GM21723 (cell line): Measurements from ENCODE around the gene MORC2.

Experiments used
- ATAC-seq: cut with Tn5 transposase; IDR thresholded peaks from one replicate; pipeline ENCODE4 v1.9.1; 2021; ENCODE audit warnings: mild to moderate bottlenecking, moderate library complexity; ENCODE audit not compliant: unreplicated experiment

MORC2 gene

DNA sequence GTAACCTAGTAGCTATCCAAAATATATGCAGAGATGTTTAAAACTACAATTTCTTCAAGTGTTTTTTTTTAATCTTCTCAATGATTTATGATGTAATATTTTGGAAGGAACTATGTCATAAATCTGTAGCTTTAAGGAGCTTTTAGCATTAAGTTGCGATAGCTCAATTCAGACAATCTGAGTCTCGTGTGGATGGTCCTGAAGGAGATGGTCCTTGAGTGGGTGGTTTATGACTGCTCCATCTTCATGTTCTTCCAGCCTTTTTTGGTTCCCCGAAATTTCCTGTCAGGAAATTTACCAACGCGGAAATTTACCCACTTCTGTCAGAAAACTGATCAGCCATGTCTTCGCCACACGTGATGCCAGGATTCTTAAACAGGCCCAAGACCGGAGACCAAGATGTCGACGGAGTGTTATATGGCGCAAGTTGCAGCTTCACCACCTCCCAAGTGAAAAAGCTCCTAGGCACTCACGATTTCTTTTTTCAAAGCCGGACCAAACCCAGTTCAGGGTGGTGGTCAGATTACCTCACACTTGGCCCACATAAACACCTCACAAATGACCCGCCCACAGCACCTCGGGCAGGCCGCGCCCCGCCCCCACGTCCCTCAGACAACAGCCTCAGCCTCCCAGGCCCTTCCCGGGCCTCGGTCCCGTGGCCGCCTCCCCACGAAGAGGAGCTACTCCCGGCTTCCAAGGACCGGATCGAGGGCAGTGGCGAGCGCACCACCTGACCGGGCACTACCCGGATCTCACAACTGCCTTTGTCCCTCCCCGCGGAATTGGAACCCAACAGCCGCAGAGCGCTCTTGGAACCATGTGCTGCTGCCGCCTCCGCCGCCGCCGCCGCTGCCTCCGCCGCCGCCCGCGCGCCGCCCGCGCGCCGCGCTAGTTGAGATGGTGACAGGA lies at the start of gene MORC2:
Gene MORC2, minus strand, starts transcription at position 760 of the 909 bp plus-strand sequence. CDS start 885 bp downstream, outside the sequence.
- peak; percentile 22 for ATAC-seq

DNA sequence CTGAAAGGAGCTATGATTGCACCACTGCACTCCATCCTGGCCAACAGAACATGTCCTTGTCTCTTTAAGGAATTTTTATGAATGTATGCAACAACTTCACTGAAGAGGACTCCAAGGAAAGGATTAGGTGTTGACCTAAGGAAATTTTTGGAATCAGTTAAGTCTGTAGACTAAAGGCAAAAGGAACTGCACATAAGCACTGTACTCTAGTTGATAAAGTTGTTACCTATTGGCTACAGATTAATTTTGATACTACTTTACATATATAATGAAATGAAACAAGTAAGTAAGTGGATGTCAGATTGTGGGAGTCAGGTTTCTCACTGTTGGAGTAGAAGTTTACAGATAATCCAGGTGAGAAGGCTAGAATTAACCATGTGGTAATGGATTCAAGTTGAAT lies 37.0 kb upstream of the MORC2 start:
- no peak for ATAC-seq

DNA sequence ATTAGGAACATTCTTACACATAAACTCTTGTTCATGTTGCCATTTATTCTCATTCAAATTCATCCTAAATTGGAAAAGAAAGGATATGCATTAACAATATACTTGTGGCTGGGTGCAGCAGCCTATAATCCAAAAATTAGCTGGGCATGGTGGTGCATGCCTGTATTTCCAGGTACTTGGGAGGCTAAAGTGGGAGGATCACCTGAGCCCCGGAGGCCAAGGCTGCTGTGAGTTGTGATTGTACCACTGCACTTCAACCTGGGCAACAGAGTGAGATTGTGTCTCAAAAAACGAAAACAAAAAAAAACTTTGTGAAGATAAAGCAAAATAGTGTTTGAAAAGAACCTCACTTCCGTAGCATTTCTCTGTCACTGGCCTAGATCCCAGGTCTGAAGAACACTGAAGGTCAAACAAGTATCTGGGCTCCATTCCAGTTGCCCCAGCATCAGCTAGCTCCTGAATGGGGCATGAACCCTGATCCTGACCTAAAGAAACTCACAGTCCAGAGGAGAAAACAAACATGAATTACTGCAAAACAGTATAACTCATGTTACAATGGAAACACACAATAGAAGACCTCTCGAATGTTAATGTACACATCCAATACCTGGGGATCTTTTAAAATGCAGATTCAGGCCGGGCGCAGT lies 32.7 kb upstream of the MORC2 start:
- no peak for ATAC-seq

DNA sequence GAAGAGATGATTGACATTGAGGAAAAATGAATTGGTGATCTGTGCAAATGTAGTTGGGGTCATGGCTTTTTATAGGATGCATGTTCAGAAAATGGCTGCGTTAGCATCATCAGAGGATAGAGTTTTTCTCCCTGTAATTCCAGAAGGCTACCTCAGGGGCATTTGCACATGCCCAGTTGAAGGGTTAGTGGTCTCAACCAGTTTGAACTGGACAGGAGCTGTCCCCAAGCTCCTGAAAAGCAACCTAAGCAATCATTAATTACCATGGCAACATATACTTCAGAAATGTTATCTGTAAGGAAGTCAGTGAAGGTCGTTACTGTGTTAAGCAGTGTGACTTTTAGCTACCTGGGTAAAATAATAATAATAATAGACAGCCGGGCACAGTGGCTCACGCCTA lies 29.8 kb upstream of the MORC2 start:
- ATAC-seq = no peak

DNA sequence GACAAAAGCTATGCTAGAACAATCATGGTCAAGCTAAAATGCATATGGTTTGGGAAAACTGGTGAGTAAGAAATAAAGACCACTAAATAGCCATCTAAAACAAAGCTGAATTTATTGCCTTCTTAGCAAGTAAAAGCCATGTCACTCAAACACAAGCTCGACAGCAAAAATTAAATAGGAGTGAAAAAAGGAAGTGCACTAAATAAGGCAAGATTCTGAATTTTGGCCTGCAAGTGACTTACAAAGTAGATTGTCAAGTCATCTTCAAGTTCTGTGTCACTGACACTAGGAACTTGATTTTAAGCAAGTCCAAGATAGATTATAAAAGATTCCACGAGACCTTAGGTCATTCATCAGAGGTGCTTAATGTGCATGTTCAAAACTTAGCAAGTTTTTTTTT lies 27.9 kb upstream of the MORC2 start:
- ATAC-seq = no peak

DNA sequence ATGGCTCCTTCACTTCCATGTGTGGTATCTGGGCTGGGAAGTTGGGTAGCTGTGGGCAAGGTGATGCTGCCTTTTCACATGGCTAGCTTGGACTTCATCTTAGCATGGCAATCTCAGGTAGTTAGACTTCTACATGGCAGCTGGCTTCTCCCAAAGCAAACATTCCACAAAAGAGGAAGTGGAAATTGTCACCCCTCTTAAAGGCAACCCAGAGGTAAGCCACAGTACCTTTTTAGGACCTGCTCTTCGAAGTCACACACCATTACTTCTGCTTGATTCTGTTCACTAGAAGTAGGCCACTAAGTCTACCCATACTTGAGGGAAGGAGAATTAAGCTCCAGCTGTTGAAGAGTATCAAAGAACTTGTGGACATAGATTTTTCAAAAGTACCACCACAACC lies 26.4 kb upstream of the MORC2 start:
- no peak for ATAC-seq

DNA sequence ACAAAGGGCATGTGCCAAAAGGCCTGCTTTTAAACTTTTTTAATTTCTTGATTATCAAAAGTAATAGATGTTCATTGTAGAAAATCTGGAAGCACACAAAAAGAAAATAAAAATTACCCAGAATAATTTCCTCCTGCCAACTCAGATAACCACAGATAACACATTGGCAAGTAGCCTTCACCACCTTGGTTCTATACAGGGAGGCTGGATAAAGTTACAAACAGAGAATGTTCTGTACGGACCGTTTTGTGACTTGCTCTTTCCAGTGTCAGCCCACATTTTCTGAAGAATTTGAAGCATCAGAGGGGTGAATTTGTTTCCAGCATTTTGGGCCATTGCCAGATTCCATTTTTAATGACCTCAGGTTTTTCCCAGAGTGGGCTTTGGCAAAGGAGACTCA lies 24.0 kb upstream of the MORC2 start:
- ATAC-seq = no peak

DNA sequence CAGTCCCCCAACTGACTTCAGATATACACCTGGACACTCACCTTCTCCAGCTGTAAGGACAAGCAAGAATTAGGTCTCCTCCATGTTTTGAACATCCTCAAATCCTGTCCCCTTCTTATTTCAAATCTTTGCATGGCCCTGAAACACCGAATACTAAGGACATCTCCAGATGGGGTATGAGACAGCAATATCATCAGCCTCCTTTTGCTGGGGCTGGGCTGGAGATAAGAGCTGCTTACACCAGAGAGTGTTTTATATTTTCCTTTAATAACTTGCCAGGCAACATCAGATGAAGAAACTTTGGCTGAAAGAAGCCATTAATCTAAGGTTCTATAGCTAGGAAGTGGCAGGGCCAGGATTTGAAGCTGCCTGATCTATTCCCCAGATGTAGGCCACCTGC lies 22.1 kb upstream of the MORC2 start:
- no peak for ATAC-seq

DNA sequence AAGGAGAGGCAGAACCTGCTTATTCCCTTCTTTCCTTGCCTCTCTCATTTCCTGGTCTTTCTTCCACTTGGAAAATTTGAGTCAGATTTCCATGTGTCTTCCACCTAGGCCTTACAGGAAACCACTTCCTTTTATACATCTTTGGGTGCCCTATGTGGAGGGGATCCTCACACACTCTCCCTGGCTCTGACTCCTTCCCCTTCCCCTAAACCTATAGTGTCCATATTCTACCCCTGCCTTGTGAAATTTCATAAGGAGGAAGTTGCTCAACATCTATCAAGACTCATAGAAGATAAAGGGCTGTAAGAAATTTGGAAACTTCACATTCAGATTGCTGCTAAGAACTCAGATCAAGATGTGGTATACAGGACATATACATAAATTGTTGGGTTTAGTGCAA lies 20.9 kb upstream of the MORC2 start:
- no peak for ATAC-seq

DNA sequence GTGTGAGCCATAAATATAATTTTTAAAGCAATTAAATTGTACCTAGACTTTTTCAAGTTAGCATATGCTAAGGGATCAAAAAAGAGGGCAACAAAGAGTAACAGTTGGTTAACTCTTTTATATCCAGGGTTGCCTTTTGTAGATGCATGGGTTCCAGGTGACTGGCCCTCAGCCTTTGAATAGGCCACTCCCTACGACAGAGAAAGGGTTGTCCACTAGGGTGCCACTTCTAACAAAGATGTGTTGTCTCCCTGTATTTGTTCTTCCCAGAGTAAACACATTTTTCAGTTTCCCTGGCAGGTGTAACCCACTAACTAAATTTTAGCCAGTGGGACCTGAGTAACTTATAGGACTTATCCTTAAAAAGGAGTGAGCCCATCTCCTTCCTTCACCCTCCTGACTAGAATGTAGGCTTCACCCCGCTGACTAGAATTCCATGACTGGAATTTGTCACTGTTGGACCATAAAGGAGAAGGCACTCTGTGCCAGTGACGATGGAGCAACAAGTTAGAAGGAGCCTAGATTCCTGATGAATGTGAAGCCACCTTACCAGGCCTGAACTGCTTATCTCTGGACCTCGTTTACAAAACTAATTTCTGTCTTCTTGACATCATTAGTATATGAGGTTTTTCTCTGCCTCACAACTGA lies 17.1 kb upstream of the MORC2 start:
- no peak for ATAC-seq

DNA sequence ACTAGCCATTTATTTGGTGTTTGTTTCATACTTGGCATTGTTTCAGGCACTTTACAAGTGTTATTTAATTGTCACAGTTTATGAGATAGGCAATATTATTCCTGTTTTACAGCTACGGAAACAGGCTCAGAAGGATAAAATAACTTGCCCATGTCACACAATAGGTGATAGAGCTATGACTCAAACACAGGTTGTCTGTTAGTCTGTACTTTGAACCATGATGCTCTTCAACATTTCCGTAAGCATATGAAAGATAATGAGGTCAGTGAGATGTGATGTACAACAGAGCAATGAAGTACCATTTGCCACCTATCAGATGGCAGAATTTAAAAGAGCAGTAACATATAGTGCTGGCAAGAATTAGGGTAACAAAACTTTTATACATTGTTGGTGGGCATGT lies 15.7 kb upstream of the MORC2 start:
- no peak for ATAC-seq

DNA sequence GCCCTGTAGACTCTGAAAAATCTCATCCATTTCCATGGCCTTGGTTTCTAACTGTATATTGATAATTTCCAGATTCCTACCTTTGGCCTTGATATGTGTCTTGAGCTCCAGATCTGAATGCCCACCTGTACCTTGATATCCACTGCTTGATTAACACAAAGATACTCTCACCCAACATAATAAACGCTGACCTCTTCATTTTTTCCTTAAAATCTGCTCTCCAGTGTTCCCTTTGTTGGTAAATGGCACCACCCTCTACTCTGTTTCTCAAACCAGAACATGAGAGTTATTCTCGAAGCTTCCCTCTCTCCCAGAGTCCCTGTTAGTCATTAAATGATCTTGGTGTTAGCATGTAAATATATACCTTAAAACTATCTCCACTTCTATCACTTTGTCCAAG lies 13.9 kb upstream of the MORC2 start:
- ATAC-seq = no peak

DNA sequence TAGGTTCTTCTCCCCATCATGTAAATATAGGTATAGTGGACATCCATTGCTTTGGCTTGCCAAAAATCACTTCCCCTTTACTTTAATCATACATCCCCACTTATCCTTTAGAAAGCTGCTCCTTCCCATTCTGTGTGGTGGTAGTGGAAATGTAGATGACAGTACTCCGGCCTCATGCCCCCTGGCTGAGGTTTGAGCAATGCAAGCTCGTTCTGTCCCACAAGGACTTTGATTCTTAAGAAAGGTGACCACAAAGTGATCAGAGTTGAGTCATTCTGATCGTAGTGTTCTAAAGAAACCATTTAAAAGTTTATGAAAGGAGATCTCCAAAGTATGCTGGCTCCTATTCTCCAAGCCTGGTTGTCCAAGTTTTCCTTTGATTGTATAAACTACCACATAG lies 11.4 kb upstream of the MORC2 start:
- no peak for ATAC-seq

DNA sequence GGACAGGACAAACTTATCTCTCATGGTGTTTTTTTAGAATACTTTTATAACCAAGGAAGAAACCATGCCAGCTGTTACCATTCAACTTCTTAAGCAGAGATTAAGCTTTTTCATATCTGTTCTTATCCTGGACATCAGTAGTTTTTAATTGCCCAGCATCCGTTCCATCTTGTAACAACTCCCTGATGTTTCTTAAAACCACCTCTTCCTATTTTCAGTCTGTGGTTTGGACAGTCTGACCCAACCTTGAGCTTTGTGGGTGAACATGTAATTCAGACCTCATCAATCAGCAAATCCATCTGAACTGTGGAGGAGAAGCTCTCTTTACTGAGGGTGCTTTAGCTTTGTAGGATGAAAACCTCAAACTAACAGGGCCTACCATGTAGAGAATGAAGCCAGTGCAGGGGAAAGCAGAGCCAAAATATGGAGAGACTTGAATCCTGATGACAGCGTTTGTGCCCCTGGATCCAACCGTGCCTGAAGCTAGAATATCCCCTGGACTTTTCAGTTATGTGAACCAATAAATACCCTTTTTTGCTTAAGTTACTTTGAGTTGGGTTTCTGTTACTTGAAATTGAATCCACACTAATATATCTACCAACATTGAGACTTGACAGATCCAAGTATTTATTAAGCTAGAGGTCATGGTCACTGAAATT lies 9.9 kb upstream of the MORC2 start:
- no peak for ATAC-seq

DNA sequence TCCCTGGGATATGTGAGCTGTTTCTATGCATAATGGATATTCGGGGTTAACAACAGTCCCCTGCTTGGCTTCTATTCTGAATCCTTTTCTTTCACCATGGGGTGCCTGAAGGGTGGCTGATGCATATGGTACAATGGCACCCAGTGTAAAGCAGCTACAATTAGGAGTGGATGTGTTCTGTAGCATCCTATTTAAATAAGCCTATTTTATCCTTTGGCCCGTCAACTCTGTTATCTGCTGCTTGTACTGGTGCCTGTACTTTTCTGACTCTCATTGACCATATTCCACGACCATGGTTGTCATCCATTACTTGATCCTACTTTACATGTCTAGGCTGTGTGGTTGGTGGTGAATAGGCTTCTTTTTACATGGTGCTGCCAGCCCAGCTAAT lies 1.8 kb upstream of the MORC2 start:
- ATAC-seq = no peak

DNA sequence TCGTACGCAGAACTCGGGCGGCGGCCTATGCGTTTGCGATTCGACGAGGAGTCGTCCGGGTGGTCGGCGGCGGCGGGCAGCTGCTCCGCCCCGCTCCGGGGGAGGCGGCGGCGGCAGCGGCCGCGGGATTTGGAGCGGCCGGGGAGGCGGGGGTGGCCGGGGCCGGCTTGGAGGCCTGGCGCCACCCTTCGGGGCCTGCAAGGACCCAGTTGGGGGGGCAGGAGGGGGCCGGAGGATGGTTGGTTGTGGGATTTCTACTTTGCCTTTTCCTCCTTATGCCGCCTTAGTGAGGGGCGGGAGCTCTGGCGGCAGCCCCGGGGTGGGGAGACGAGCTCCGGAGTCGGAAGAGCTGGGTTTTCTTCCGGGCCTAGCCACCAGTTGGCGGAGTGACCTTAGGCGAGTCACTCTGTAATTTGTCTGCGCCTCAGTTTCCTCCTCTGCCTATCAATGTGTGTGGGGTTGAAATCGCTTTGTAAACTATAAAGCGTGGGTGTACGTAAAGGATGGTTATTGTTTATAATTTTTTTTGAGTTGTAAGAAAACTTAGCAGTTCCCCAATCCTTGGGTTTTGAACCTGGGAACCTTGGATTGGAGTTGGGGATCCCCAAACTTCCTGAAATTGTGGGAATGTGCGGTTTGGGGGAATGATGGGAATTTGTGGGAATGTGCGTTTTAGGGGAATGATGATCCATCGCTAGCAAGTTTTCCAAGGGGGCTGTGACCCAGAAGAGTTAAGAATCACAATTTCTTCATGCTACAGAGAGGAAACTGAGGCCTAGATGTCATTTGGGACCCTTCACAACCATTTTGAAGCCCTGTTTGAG lies 1.2 kb upstream of the MORC2 start:
- ATAC-seq = peak; percentile 30

DNA sequence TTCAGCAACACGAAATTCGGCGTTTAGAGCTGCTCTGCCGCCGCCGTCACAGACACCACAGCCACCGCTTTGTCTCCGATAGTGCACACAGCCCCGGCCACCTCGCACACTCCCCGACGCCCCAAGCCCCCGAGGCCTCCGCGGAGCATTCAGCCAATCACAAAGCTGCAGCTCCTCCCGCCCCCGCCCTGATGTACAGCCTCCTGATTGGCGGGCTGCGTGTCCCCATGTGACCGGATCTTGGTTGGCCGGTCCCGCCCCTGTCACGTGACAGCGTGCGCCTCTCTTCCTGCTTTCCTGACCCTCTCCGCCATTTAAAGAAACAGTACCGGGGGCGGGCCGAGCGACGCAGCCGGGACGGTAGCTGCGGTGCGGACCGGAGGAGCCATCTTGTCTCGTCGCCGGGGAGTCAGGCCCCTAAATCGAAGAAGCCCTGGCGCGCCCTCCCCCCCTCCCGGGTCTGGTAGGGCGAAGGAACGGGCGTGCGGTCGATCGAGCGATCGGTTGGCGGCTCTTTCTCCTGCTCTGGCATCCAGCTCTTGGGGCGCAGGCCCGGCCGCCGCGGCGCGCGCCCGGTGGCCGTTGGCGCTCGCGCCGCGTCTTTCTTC lies 454 bp upstream of the MORC2 start, which contains the start of gene TUG1:
Gene TUG1, plus strand, starts transcription at position 342 of the 608 bp plus-strand sequence.
- ATAC-seq = peak; percentile 90

DNA sequence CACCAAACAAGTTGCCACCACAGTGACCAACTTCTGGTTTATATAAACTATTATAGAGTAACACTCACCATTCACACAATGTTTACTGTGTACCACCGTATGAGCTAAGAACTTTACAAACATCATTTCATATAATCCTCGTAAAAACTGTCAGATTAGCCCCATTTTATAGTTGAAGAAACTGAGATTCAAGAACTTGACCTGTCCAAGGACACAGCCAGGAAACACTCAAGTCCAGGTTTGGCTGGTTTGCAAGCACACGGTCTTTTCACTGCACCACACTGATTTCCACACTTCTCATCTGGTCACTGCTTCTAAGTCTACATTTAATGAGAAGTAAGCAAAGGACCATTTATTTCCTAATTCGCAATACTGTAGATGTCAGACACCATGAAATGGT lies 3.7 kb downstream of the MORC2 start:
- no peak for ATAC-seq

DNA sequence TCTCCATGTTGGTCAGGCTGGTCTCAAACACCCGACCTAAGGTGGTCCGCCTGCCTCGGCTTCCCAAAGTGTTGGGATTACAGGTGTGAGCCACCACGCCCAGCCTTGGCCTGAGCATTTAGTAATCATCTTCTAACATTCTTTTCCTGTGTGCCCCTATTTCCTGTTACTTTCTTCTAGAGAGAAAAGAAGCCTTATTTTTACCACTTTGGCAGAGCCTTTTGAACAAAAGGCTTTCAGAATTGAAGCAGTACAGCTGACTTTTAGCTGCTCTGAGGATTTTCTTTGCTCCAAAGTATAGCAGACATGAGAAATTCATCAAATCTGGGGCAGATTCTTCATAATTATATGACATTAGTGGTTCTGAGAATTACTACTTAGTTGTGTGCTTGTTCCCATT lies 13.4 kb downstream of the MORC2 start:
- no peak for ATAC-seq

DNA sequence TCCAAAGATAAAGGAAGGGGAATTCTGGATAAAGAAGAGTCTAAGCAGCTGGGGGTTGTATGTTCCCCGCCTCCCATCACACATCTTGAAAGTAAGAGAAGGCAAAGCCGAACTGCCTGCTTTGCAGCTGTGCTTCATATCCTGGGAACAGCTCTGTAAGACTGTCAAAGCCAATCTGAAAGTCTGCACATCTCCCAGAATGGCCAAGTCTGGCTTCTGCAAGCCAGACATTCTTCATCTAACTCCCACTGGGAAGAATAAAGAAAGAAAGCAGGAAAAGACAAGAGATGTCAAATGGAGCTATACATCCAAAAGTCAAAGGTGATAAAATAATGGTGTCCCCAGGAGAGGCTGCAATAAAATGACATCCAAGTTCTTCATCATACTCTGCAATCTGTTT lies 15.4 kb downstream of the MORC2 start:
- no peak for ATAC-seq
